ENCODE data around the gene GALK2.
"Not testable (repeated sequence)": the region's sequence is repeated elsewhere in the genome, so short reads cannot be mapped to it uniquely, and the experiment has no call there.

GALK2 gene

DNA sequence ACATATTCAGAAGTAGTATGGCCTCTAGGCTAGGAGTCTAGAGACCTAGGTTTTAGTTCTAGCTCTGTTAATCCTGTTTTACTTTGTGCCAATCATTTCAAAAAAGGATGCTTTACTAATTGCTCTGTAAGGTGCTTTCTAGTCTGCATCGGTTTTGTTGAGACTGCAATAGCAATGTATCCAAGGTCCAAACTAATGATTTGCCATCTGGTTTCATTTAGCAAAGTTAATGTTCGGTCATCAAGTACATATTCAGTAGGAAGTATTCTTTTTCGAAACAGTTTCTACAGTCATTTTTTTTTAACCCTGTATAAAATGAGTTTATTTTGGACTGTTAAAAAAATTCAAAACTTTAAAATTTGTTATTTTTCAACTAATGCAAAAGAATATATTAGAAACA lies 2.0 kb upstream of the GALK2 start:
- no peak for DNase-seq

DNA sequence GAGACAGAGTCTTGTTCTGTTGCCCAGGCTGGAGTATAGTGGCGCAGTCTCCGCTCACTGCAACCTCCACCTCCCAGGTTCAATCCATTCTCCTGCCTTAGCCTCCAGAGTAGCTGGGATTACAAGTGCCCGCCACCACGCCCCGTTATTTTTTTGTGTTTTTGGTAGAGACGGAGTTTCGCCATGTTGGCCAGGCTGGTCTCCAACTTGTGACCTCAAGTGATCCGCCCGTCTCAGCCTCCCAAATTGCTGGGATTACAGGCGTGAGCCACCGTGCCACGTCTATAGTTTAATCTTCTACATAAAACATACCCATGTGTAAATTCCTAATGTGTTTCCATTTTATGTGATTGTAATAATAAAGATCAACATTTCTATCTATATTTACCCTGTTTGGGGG lies 1.7 kb downstream of the GALK2 start:
- no peak for DNase-seq

DNA sequence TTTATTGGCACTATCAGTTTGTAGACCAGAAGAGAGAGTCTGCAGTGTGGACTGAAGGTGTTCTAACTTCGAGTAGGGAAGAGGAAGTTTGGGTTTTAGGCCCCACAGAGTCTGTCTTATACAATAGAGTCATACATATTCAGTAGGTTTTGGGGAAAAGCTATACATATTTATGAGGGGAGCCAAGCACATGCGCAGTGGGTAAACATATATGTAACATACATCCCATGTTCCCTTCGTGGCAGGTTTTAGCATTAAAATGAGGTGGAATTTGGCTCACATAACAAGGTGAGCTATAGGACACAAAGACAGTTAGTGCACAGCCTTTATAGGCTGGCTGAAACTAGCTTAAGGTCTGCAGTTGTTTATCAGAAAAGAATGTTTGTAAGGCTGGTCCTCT lies 4.9 kb downstream of the GALK2 start:
- no peak for DNase-seq

DNA sequence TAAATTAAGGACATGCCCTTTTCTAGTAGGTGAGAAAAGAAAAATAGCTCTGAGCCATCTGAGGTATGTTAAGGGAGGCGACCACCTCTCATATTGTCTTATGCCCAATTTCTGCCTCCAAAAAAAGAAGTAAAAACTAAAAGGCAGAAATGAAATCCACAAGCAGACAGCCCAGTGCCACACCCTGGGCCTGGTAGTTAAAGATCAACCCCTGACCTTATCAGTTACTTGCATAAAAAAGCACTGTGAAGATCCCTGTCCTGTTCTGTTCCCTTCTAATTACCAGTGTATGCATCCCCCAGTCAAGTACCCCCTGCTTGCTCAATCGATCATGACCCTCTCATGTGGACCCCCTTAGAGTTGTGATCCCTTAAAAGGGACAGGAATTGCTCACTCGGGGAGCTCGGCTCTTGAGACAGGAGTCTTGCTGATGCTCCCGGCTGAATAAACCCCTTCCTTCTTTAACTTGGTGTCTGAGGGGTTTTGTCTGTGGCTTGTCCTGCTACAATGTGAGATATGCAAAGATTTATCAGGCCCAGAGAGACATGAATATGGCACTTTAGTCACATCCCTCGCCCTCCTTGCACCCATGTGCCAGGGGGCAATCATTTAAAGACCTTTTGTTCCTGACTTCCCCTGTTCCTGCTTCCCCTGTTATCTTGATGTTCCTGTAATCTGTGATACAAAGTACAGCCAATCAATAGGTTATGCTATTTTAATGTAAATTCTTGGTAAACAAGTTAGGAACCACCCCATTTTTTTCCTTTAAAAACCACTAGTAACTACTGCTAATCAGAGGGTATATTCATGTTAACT lies 5.7 kb downstream of the GALK2 start:
- not testable (repeated sequence) for DNase-seq

DNA sequence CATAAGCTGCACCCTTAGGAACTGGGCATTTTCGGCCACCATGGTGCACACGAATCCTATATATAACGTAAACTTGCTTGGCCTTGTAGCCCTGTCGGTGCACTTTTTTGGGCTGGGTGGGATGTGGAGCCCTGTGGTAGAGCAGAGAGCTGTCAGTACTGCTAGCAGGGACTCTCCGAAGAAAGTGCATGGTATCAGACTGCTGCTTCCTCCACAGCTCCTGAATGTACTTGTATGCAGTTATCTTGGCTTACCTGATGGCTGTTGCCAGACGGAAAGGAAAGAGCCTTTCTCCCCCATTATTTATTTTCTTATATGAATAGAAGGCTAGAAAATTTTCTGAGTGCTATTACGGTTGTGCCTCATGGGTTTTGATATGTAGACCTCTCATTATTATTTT lies 8.4 kb downstream of the GALK2 start:
- DNase-seq: no peak

DNA sequence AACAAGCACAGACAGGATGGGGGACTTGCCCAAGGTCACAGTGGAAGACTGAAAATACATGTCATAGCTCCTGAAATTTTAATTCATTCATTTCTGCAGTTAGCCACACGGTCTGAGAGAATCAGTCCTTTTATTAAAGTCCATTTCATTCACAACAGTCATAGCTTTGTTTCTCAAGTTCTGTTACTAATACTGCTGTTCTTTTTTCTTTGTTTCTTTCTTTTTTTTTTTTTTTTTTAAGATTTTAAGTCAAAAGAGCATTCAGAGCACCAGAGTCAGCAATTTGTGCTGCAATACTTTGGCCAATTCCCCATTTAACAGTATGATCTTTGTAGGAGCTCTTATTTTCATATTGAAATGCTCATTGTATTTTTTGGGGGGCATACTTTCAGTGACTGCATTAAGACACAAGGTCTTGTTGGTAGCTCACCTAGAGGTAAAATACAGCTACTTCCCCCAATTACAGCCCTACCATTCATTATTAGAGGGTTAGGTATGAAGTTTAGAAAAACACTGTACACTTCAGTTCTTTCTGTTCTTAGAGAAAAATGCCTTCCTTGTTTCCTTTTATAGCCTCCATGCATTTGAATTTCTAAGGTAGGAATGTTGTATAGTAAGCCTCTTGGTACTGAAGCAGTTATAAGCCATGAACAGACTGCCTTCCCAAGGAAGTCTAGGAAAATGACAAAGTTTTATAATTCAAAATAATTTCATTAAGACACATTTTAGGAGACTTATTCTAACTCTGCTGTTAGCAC lies 9.6 kb downstream of the GALK2 start:
- DNase-seq: no peak

DNA sequence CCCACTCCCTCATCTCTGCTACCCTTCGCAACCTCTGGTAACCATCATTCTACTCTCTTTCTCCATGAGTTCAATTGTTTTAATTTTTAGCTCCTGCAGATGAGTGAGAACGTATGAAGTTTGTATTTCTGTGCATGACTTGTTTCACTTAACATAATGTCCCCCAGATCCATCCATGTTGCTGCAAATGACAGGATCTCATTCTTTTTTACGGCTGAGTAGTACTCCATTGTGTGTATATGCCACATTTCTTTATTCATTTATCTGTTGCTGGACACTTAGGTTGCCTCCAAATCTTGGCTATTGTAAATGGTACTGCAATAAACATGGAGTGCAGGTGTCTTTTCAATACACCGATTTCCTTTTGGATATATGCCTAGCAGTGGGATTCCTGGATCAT lies 12.1 kb downstream of the GALK2 start:
- DNase-seq: no peak

DNA sequence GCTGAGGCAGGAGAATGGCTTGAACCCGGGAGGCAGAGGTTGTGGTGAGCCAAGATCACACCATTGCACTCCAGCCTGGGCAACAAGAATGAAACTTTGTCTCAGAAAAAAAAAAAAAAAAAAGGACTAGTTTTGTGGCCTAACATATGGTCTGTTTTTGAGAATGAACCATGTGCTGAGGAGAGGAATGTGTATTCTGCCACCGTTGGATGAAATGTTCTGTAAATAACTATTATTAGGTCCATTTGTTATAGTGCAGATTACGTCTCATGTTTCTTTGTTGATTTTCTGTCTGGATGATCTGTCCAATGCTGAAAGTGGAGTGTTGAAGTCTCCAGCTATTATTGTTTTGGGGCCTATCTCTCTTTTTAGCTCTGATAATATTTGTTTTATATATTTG lies 13.7 kb downstream of the GALK2 start:
- not testable (repeated sequence) for DNase-seq

DNA sequence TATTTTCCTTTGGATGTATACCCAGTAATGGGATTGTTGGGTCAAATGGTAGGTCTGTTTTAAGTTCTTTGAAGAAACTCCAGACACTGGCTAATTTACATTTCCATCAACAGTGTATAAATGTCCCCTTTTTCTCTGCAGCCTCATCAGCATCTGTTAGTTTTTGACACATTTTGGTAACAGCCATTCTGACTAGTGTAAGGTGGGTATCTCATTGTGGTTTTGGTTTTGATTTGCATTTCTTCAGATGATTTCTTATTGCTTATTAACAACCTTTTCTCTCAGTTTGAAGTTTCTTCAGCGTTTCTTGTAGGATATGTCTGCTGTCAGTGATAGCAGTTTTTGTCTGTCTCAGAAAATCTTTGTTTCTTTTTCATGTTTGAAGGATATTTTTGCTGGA lies 15.4 kb downstream of the GALK2 start:
- no peak for DNase-seq

DNA sequence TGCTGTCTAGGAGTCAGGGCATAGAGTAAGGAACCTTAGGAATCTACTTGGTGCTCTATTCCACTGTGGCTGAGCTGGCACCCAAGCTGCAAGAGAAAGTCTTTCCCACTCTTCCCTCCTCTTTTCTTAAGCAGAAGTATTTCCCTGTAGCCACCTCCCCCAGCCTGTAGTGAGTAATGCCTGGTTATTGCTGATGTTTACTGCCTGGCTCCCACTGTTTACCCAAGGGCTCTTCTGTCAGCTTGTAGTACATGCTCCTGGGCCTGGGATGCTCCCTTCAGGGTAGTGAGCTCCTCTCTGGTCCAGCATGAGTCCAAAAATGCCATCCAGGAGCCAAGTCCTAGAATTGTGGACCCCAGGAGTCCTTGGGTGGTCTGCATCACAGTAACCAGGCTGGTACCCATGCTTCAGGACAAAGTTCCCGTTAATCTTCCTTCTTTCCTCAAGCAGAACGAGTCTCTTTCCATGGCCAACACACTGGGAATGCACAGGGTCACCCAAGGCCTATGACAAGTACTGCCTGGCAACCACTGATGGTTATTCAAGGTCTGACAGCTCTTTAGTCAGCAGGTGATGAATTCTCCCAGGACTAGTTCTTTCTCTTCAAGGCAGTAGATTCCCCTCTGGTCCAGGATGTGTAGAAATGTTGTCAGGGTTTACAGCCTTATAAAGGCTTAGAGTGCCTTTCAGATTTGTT lies 17.6 kb downstream of the GALK2 start:
- DNase-seq: no peak

DNA sequence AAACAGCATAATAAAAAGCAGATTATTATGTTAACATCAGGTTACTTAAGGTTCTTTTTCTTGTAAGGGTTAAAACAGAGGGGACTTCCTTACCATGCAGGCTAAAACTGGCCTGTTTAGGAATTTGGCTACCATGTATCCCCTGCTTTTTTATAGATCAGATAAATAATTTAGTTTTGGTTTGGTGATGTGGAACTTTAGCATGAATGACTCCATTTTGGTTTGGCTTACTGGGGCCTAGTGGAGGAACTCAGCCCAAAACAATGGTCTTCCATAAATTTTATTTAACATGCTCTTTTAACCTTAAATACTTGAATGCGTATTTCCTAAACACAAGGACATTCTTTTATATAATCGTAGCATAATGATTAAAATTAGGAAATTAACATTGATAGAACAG lies 18.9 kb downstream of the GALK2 start:
- no peak for DNase-seq

DNA sequence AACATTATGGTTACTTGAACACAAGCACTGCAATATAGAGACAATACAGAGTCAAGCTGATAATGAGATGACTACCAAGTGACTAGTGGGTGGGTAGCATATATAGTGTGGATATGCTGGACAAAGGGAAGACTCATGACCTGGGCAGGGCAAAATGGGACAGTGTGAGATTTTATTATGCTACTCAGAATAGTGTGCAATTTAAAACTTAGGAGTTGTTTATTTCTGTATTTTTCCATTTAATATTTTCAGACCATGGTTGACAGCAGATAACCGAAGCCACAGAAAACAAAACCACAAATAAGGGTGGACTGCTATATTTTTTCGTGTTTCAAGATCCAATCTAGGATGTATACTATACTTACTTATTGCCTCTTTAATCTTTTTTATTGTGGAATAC lies 19.6 kb downstream of the GALK2 start:
- DNase-seq: no peak

DNA sequence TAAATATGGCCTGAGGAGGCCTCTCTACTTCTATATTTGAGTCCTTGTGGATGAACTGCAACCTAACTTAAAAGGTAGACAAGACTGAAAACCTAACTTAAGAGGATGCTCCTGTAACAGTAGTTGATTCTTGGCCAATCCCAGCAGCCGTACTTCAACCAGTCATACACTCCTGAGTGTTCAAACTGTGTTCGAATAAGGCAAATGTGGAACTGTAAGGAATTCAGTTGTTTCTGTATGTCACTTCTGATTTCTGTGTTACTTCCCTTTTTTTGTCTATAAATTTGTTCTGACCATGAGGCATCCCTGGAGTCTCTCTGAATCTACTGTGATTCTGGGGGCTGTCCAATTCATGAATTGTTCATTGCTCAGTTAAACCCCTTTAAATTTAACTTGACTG lies 20.5 kb downstream of the GALK2 start:
- no peak for DNase-seq

DNA sequence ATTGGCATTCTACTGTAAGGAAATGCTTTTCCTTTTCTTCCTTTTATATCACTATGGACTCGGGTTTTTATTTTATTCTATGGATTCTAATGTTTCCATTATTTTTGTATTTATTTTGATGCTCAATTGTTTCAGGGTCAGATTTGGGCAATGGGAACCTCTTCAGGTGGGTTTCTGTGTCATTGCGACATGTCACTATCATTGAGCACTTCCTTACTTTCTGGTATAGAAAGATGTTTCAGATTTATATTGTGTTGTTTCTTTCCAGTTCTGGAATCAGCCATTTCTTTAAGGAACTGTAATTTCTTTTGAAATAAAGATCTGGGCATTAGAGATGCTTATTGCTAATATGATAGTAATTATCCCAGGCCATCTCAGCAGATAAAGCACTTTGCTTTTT lies 21.8 kb downstream of the GALK2 start:
- DNase-seq: no peak

DNA sequence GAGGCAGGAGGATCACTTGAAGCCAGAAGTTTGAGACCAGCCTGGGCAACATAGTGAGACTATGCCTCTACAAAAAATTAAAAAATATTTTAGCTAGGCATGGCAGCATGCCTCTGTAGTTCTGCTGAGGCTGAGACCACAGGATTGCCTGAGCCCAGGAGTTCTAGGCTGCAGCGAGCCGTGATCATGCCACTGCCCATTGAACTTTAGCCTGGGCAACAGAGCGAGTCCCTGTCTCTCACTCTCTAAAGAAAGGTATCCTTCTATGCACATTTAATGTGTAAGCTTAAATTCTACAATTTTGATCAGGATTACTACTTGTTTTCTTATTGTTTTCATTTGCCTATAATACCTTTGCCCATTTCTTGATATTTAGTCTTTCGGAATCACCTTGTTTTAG lies 26.8 kb downstream of the GALK2 start:
- no peak for DNase-seq

DNA sequence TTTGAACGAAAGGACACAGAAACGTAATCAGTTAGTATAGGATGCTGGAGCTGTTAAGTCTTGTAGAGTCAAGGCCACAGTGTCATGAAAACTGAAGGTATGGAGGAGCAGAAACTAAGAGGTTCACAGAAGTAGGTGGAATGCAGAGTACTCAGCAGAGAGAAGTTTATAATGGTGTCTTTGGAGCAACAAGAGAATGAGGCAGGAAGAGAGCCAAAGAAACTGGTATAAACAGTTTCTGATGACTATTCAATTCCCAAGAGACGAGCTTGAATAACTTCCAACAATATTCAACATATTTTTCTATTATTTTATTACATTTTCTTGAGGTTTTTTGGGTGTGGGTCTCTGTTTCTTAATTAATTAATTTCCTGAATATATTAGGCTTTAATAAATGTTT lies 29.6 kb downstream of the GALK2 start:
- no peak for DNase-seq

DNA sequence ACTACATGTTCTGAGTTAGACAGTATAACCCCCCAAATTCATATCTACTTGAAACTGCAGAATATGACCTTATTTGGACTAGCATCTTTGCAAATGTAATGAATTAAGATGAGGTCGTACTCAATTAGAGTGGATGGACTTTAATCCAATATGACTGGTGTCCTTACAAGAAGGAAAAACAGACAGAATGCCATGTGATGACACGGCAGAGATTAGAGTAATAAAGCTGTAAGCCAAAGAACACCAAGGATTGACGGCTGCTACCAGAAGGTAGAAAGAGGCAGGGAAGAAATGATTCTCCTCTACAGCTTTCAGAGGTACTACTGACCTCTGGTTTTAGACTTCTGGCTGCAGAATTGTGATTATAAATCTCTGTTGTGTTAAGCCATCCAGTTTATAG lies 30.3 kb downstream of the GALK2 start:
- DNase-seq: no peak

DNA sequence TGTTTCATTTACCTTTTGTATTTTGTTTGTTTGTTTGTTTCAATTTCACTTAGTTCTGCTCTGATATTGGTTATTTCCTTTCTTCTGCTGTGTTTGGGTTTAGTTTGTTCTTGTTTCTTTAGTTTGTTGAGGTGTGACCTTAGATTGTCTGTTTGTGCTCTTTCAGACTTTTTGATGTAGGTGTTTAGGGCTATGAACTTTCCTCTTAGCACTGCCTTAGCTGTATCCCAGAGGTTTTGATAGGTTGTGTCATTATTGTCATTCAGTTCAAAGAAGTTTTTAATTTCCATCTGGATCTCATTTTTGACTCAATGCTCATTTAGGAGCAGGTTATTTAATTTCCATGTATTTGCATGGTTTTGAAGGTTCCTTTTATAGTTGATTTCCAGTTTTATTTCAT lies 38.1 kb downstream of the GALK2 start:
- DNase-seq: not testable (repeated sequence)

DNA sequence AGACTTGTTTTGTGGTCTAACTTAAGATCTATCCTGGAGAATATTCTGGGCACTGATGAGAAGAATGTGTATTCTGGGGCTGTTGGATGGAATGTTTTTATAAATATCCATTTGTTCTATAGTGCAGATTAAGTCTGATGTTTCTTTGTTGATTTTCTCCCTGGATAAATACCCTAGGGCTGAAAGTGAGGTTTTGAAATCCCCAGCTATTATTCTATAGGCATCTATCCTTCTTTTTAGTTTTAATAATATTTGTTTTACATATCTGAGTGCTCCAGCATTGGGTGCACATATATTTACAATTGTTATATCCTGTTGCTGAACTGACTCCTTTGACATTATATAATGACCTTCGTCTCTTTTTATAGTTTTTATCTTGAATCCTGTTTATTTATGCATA lies 42.9 kb downstream of the GALK2 start:
- no peak for DNase-seq

DNA sequence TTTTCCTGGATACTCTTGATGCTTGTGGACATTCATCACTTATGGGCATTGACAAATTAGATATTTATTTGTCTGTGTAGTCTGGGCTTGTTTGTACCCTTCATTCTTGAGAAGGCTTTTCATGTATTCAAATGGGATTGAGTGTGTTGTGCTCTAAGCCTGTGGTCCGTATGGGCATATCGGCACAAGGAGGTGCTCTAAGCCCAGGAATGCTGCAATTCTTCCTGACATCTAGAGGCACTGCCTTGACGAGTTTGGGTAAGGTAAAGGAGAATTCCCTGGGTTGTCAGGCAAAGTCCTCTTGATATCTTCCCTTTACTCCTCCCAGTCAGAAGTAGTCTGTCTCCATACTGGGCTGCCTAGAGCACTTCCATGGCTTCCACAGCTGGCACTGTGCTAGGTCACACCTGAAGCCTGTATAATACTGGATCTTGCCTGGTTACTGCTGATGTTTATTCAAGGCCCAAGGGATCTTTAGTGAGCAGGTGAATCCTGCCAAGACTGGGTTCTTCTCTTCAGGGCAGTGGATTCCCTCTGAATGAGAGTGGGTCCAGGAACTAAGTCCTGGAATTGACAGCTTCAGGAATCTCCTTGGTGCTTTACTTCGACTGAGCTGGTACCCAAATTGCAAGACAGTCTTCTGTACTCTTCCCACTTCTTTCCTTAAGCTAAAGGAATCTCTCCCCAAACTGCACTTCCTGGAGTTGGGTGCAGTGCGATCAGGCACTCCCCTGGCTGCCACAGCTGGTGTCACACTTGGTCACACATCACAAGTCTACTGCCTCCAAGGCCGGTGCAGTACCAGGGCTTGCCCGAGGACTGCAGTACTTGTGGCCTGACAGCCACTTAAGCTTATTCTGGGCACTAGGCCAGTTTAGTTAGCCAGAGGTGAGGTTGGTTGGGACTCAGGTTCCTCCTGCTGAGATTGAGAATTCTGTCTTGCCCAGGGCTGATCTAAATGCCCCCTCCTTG lies 46.0 kb downstream of the GALK2 start:
- DNase-seq: peak; percentile 79

DNA sequence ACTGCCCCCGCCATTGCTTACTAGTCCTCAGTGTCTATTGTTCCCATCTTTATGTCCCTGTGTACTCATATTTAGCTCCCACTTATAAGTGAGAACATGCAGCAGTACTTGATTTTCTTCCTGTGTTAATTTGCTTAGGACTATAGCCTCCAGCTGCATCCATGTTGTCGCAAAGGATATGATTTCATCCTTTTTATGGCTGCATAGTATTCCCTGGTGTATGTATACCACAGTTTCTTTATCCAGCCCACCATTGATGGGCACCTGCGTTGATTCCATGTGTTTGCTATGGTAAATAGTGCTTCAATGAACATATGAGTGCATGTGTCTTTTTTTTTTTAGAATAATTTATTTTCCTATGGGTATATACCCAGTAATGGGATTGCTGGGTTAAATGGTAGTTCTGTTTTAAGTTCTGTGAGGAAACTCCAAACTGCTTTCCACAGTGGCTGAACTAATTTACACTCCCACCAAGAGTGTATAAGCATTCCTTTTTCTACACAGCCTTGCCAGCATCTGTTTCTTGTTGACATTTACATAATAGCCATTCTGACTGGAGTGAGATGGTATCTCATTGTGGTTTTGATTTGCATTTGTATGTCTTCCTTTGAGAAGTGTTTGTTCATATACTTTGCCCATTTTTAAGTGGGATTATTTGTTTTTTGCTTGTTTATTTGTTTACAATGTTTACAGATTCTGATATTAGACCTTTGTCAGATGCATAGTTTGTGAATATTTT lies 53.7 kb downstream of the GALK2 start:
- no peak for DNase-seq
